Measurements from ENCODE around the gene LNX1.

DNA sequence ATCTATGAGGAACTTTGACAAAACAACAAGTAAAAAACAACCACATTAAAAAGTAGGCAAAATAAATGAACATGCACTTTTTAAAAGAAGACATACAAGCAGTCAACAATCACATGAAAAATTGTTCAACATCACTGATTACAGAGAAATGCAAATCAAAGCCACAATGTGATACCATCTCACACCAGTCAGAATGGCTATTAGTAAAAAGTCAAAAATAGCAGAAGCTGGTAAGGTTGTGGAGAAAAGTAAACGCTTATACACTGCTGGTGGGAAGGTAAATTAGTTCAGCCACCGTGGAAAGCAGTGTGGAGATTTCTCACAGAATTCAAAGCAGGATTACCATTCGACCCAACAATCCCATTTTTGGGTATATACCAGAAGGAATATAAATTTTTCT is 17.0 kb upstream of the LNX1 start:
- TF ChIP-seq EZH2phosphoT487 (IDR thresholded peaks at IDR 0.05; ENCODE audit: insufficient read depth, low read depth) (no peak), EZH2 (IDR thresholded peaks at IDR 0.05; ENCODE audit: insufficient read depth, poor library complexity, severe bottlenecking) (no peak)
